MM.1S (cell line): ENCODE measurements around the gene CDH4.

Experiments
- DNase-seq: peaks from one replicate; pipeline ENCODE4 v3.0.0-alpha.2; 2015
- H2AFZ ChIP-seq: fragments of 300-600 bp; sonication (generic); 2 replicates; pipeline ENCODE4 v1.6.0; 2016; ENCODE audit warnings: antibody characterized with exemption, low read length
- H3F3A ChIP-seq: fragments of 300-600 bp; sonication (generic); 2 replicates; pipeline ENCODE4 v1.6.1; 2016; ENCODE audit warnings: mild to moderate bottlenecking, antibody characterized with exemption, low read length, moderate library complexity, mixed read lengths; ENCODE audit not compliant: insufficient read depth
- H3K27ac ChIP-seq: fragments of 300-600 bp; sonication (generic); 2 replicates; pipeline ENCODE4 v1.5.1; 2016; ENCODE audit warnings: mild to moderate bottlenecking, low read length
- H3K27me3 ChIP-seq: fragments of 300-600 bp; sonication (generic); replicated peaks from 2 replicates; pipeline ENCODE4 v1.6.0; 2016; ENCODE audit warnings: low read length; ENCODE audit not compliant: insufficient read depth
- H3K36me3 ChIP-seq: fragments of 300-600 bp; sonication (generic); replicated peaks from 2 replicates; pipeline ENCODE4 v1.6.1; 2016; ENCODE audit warnings: mild to moderate bottlenecking, low read length, mixed read lengths; ENCODE audit not compliant: insufficient read depth
- H3K4me1 ChIP-seq: fragments of 300-600 bp; sonication (generic); 2 replicates; pipeline ENCODE4 v1.6.1; 2016; ENCODE audit warnings: low read length, mixed read lengths
- H3K4me2 ChIP-seq: fragments of 300-600 bp; sonication (generic); 2 replicates; pipeline ENCODE4 v1.6.0; 2016; ENCODE audit warnings: low read depth, low read length
- H3K4me3 ChIP-seq: fragments of 300-600 bp; sonication (generic); 2 replicates; pipeline ENCODE4 v1.5.1; 2016; ENCODE audit warnings: low read length, mixed read lengths
- H3K79me2 ChIP-seq: fragments of 300-600 bp; sonication (generic); 2 replicates; pipeline ENCODE4 v1.6.1; 2016; ENCODE audit warnings: mixed run types, low read length, mixed read lengths
- H3K9ac ChIP-seq: fragments of 300-600 bp; sonication (generic); 2 replicates; pipeline ENCODE4 v1.6.1; 2016; ENCODE audit warnings: low read length, mixed read lengths
- H3K9me2 ChIP-seq: fragments of 300-600 bp; sonication (generic); replicated peaks from 2 replicates; pipeline ENCODE4 v1.6.1; 2016; ENCODE audit warnings: mild to moderate bottlenecking, low read length, mixed read lengths; ENCODE audit not compliant: insufficient read depth
- H3K9me3 ChIP-seq: fragments of 300-600 bp; sonication (generic); replicated peaks from 2 replicates; pipeline ENCODE4 v1.6.1; 2016; ENCODE audit warnings: mild to moderate bottlenecking, low read length, mixed read lengths; ENCODE audit not compliant: insufficient read depth
- H4K20me1 ChIP-seq: fragments of 300-600 bp; sonication (generic); 2 replicates; pipeline ENCODE4 v1.6.1; 2016; ENCODE audit warnings: mild to moderate bottlenecking, low read length, moderate library complexity, mixed read lengths; ENCODE audit not compliant: insufficient read depth
- EZH2 ChIP-seq: fragments of 300-600 bp; sonication (generic); optimal IDR thresholded peaks from 2 replicates; pipeline ENCODE3; 2017; ENCODE audit warnings: low read depth, mild to moderate bottlenecking, antibody characterized with exemption, low read length, mixed read lengths
- EZH2phosphoT487 ChIP-seq: fragments of 300-600 bp; sonication (generic); IDR thresholded peaks from 2 replicates; pipeline ENCODE4 v1.6.1; 2018; ENCODE audit warnings: antibody characterized with exemption, low read length
- TF ChIP-seq, protein P1 (sequence below): fragments of 300-600 bp; sonication (generic); IDR thresholded peaks from 2 replicates; pipeline ENCODE4 v1.5.1; 2016; ENCODE audit warnings: antibody characterized with exemption, low read length, mixed read lengths

Gene CDH4

DNA sequence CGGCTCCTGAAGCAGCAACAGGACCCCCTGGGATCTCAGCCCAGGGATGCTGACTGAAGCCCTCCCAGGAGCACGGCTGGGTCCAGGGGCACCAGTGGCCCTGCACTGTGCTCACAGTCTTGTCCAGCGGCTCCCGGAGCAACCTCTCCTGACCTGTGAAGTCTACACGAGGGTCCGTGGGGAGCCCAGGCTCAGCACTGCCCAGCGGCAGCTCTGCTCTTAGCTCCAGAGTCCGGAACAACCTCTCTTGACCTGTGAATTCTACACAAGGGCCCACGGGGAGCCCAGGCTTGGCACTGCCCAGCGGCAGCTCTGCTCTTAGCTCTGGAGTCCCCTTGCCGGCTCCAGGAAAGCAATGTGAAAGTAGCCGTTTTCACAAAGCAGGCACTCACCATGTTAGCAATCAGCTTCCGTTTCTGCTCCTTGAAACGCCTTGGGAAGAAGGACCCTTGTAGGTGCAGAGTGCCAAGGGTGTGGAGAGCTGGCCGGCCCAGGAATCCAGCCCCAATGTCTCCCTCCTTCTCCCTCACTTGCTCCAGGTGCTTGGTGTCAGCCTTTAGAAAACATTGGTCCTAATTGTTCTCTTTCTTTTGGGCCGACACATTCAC lies 310.9 kb downstream of the CDH4 start:
- H3K4me2 ChIP-seq, result no peak overlapping the region
- no peaks in the 10 kb centered on the region for H3K4me1 ChIP-seq
- H3K27me3 ChIP-seq, result peaks cover 63% of the 10 kb centered on the region
- no peak overlapping the region for H3K27ac ChIP-seq
- H3F3A ChIP-seq, result no peaks in the 10 kb centered on the region
- no peak overlapping the region for H2AFZ ChIP-seq
- H3K9ac ChIP-seq, result no peak overlapping the region
- H4K20me1 ChIP-seq, result no peaks in the 10 kb centered on the region
- H3K36me3 ChIP-seq, result no peaks in the 10 kb centered on the region
- H3K9me2 ChIP-seq, result no peaks in the 10 kb centered on the region
- no peaks in the 10 kb centered on the region for H3K79me2 ChIP-seq
- DNase-seq, result no peak
- no peak for TF ChIP-seq EZH2phosphoT487
- TF ChIP-seq, protein P1, sequence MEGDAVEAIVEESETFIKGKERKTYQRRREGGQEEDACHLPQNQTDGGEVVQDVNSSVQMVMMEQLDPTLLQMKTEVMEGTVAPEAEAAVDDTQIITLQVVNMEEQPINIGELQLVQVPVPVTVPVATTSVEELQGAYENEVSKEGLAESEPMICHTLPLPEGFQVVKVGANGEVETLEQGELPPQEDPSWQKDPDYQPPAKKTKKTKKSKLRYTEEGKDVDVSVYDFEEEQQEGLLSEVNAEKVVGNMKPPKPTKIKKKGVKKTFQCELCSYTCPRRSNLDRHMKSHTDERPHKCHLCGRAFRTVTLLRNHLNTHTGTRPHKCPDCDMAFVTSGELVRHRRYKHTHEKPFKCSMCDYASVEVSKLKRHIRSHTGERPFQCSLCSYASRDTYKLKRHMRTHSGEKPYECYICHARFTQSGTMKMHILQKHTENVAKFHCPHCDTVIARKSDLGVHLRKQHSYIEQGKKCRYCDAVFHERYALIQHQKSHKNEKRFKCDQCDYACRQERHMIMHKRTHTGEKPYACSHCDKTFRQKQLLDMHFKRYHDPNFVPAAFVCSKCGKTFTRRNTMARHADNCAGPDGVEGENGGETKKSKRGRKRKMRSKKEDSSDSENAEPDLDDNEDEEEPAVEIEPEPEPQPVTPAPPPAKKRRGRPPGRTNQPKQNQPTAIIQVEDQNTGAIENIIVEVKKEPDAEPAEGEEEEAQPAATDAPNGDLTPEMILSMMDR, result no peak
- TF ChIP-seq EZH2, result no peak
- H3K4me3 ChIP-seq, result no peak overlapping the region
- H3K9me3 ChIP-seq, result no peaks in the 10 kb centered on the region

DNA sequence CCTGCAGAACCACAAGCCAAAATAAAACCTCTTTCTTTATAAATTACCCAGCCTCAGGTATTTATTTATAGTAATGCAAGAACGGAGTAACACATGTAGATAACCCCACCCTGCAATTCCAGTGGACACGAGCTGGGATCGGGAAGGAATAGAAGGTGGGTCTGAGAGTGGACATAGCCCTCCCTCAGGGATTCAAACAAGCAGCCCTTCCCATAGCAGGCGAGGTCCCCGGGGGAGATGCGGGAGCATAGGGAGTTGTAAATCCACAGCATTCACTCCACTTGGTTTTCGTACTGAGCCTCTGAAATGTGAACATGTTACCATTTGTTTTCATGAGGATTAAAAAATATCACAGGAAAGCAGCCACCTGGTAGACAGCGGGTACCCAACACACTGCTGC lies 312.6 kb downstream of the CDH4 start:
- Histone ChIP-seq H3K27me3 (peaks cover 69% of the 10 kb centered on the region), H3K4me2 (no peak overlapping the region), H3F3A (no peaks in the 10 kb centered on the region), H3K9ac (no peak overlapping the region), H3K36me3 (no peaks in the 10 kb centered on the region), H4K20me1 (no peaks in the 10 kb centered on the region), H3K27ac (no peak overlapping the region), H3K9me2 (no peaks in the 10 kb centered on the region), H3K4me1 (no peaks in the 10 kb centered on the region), H2AFZ (no peak overlapping the region), H3K9me3 (no peaks in the 10 kb centered on the region), H3K79me2 (no peaks in the 10 kb centered on the region), H3K4me3 (no peak overlapping the region)
- TF ChIP-seq EZH2 (no peak), EZH2phosphoT487 (no peak)
- TF ChIP-seq, protein P1, result no peak
- no peak for DNase-seq

DNA sequence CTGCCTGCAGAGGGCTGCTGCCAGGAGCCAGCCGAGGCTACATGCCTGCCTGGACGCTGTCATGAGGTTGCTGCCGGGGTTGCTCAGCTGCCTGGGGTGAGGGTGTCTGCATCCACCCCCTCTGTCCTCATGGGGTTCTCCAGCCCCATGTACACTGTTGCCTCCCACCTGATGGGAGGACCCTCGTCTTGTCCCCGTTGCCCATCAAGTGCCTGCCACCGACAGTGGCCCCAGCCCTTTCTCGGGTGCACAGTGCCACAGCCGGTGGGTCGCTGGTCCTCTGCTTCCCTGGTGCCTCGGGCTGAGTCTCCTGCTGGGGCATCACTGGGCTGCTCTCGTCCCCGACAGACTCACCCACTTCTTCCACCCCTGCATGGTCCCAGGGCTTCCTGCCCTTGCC lies 313.7 kb downstream of the CDH4 start:
- no peak for DNase-seq
- no peaks in the 10 kb centered on the region for H4K20me1 ChIP-seq
- H3K4me1 ChIP-seq, result no peaks in the 10 kb centered on the region
- no peak overlapping the region for H3K4me3 ChIP-seq
- no peak overlapping the region for H3K4me2 ChIP-seq
- TF ChIP-seq EZH2 (no peak), EZH2phosphoT487 (no peak)
- TF ChIP-seq, protein P1, result no peak
- H3K9ac ChIP-seq, result no peak overlapping the region
- no peaks in the 10 kb centered on the region for H3K79me2 ChIP-seq
- no peaks in the 10 kb centered on the region for H3K9me2 ChIP-seq
- peaks cover 73% of the 10 kb centered on the region for H3K27me3 ChIP-seq
- no peaks in the 10 kb centered on the region for H3F3A ChIP-seq
- H3K36me3 ChIP-seq, result no peaks in the 10 kb centered on the region
- no peaks in the 10 kb centered on the region for H3K9me3 ChIP-seq
- H2AFZ ChIP-seq, result no peak overlapping the region
- no peak overlapping the region for H3K27ac ChIP-seq
